IMR-90 (cell line): Measurements from ENCODE around the gene SLCO6A1. TPM values are rescaled to one million over a fixed set of nuclear protein-coding genes. Genes with fewer than 3 reads are reported as not detected.

Experiments
- ATAC-seq: fragments of 200-7000 bp; cut with Tn5 transposase; 2 replicates; pipeline ENCODE4 v1.9.1; 2020; ENCODE audit warnings: low read depth, mild to moderate bottlenecking, moderate library complexity
- BruUV-seq: library from RNA; stranded (reverse); fragments of 400-500 nt; replicated peaks from 2 replicates; lab custom pipeline; 2021; lab: Mats Ljungman, UMichigan
- CTCF ChIA-PET: fragments of 300-600 bp; formaldehyde crosslinking; extraction: SDS; loops from one replicate; lab custom pipeline; 2021; ENCODE audit warnings: antibody characterized with exemption; lab: Yijun Ruan, JAX
- POLR2A ChIA-PET: fragments of 300-600 bp; sonication (Branson Sonifier 250); formaldehyde crosslinking; loops from one replicate; lab custom pipeline; 2022; ENCODE audit warnings: antibody characterized with exemption; ENCODE audit not compliant: unreplicated experiment; lab: Charles Lee
- DNase-seq: peaks from one replicate; pipeline ENCODE4 v3.0.0; 2013
- H2AFZ ChIP-seq: replicated peaks from 2 replicates; pipeline ENCODE3; 2013; ENCODE audit warnings: low read length, mild to moderate bottlenecking; ENCODE audit not compliant: poor library complexity
- H2AK5ac ChIP-seq: 2 replicates; pipeline ENCODE4 v1.6.1; 2013; ENCODE audit warnings: low read depth, low read length, inconsistent platforms
- H2AK9ac ChIP-seq: replicated peaks from 2 replicates; pipeline ENCODE3; 2013; ENCODE audit warnings: mild to moderate bottlenecking, low read depth, low read length, moderate library complexity; ENCODE audit not compliant: poor library complexity
- H2BK120ac ChIP-seq: 2 replicates; pipeline ENCODE4 v1.6.1; 2013; ENCODE audit warnings: low read depth, low read length, inconsistent platforms
- H2BK15ac ChIP-seq: 3 replicates; pipeline ENCODE4 v1.6.1; 2013; ENCODE audit warnings: low read depth, low read length, inconsistent platforms
- H2BK20ac ChIP-seq: 2 replicates; pipeline ENCODE4 v1.6.1; 2013; ENCODE audit warnings: low read depth, mild to moderate bottlenecking, inconsistent platforms, low read length, moderate library complexity
- H2BK5ac ChIP-seq: 2 replicates; pipeline ENCODE4 v1.6.1; 2013; ENCODE audit warnings: mild to moderate bottlenecking, low read depth, low read length, inconsistent platforms; ENCODE audit not compliant: poor library complexity, severe bottlenecking
- H3K14ac ChIP-seq: replicated peaks from 2 replicates; pipeline ENCODE4 v1.6.1; 2013; ENCODE audit warnings: low read depth, low read length, inconsistent platforms
- H3K18ac ChIP-seq: 2 replicates; pipeline ENCODE4 v1.6.1; 2013; ENCODE audit warnings: low read depth, low read length, control low read depth
- H3K23ac ChIP-seq: 2 replicates; pipeline ENCODE4 v1.6.1; 2013; ENCODE audit warnings: low read depth, low read length, inconsistent platforms
- H3K27ac ChIP-seq: 2 replicates; pipeline ENCODE4 v1.5.1; 2013; ENCODE audit warnings: mild to moderate bottlenecking, control low read depth, low read length; ENCODE audit not compliant: insufficient read depth
- H3K27me3 ChIP-seq: 2 replicates; pipeline ENCODE4 v1.6.1; 2013; ENCODE audit warnings: low read length; ENCODE audit not compliant: control insufficient read depth, insufficient read depth
- H3K36me3 ChIP-seq: 2 replicates; pipeline ENCODE4 v1.6.1; 2013; ENCODE audit warnings: low read length, mixed read lengths; ENCODE audit not compliant: control insufficient read depth, insufficient read depth
- H3K4ac ChIP-seq: 2 replicates; pipeline ENCODE4 v1.6.1; 2013; ENCODE audit warnings: low read depth, low read length, inconsistent platforms
- H3K4me1 ChIP-seq: 2 replicates; pipeline ENCODE4 v1.6.1; 2013; ENCODE audit warnings: low read length, mixed read lengths; ENCODE audit not compliant: control insufficient read depth, insufficient read depth
- H3K4me2 ChIP-seq: 2 replicates; pipeline ENCODE4 v1.6.1; 2013; ENCODE audit warnings: low read depth, mild to moderate bottlenecking, control low read depth, low read length, moderate library complexity
- H3K4me3 ChIP-seq: 2 replicates; pipeline ENCODE4 v1.5.1; 2013; ENCODE audit warnings: low read depth, mild to moderate bottlenecking, control low read depth, low read length, moderate library complexity; ENCODE audit not compliant: insufficient read depth
- H3K56ac ChIP-seq: 2 replicates; pipeline ENCODE4 v1.6.1; 2013; ENCODE audit warnings: low read length, inconsistent platforms; ENCODE audit not compliant: insufficient read depth; ENCODE audit errors: extremely low read depth
- H3K79me1 ChIP-seq, 2 experiments: 2 replicates each; pipeline ENCODE4 v1.6.1; 2013; ENCODE audit warnings: low read length in 2 of 2, inconsistent platforms in 1 of 2, low read depth in 1 of 2
- H3K9ac ChIP-seq: 2 replicates; pipeline ENCODE4 v1.6.1; 2013; ENCODE audit warnings: low read depth, low read length, control low read depth
- H3K9me1 ChIP-seq: 2 replicates; pipeline ENCODE4 v1.6.1; 2013; ENCODE audit warnings: low read length, inconsistent platforms; ENCODE audit not compliant: insufficient read depth
- H3K9me3 ChIP-seq: 2 replicates; pipeline ENCODE4 v1.6.1; 2013; ENCODE audit warnings: low read length; ENCODE audit not compliant: control insufficient read depth, insufficient read depth
- H4K20me1 ChIP-seq: 2 replicates; pipeline ENCODE4 v1.6.1; 2013; ENCODE audit warnings: low read length, inconsistent platforms; ENCODE audit not compliant: insufficient read depth
- H4K5ac ChIP-seq: 2 replicates; pipeline ENCODE4 v1.6.1; 2013; ENCODE audit warnings: mild to moderate bottlenecking, low read depth, low read length, control low read depth
- H4K8ac ChIP-seq, 2 experiments: 2 replicates each; pipeline ENCODE4 v1.6.1; 2013; ENCODE audit warnings: low read depth in 2 of 2, low read length in 2 of 2, control low read depth in 1 of 2, inconsistent platforms in 1 of 2
- H4K91ac ChIP-seq: 2 replicates; pipeline ENCODE4 v1.6.1; 2013; ENCODE audit warnings: low read depth, low read length, inconsistent platforms; ENCODE audit not compliant: insufficient read depth
- BHLHE40 ChIP-seq: fragments of 150-350 bp; IDR thresholded peaks from 2 replicates; pipeline ENCODE4 v1.6.1; 2016; ENCODE audit warnings: mild to moderate bottlenecking, low read depth, low read length
- CEBPB ChIP-seq: IDR thresholded peaks from 2 replicates; pipeline ENCODE4 v1.6.1; 2012; ENCODE audit warnings: low read depth, low read length, improper control_type of control experiment
- CHD1 ChIP-seq: IDR thresholded peaks from 2 replicates; pipeline ENCODE4 v1.6.1; 2012; ENCODE audit warnings: low read depth, low read length, improper control_type of control experiment
- CTCF ChIP-seq: conservative IDR thresholded peaks from 2 replicates; pipeline ENCODE4 v1.5.1; 2012; ENCODE audit warnings: mild to moderate bottlenecking, low read depth, low read length, improper control_type of control experiment
- ELK1 ChIP-seq: fragments of 150-350 bp; IDR thresholded peaks from 2 replicates; pipeline ENCODE4 v1.6.1; 2016; ENCODE audit warnings: low read depth, mild to moderate bottlenecking, low read length, moderate library complexity, borderline replicate concordance
- FOS ChIP-seq: fragments of 150-350 bp; IDR thresholded peaks from 2 replicates; pipeline ENCODE4 v1.6.1; 2016; ENCODE audit warnings: low read depth, low read length
- MXI1 ChIP-seq: IDR thresholded peaks from 2 replicates; pipeline ENCODE4 v1.6.1; 2012; ENCODE audit warnings: low read depth, mild to moderate bottlenecking, low read length, moderate library complexity, borderline replicate concordance
- RAD21 ChIP-seq: IDR thresholded peaks from 2 replicates; pipeline ENCODE4 v1.6.1; 2012; ENCODE audit warnings: low read length, improper control_type of control experiment
- RCOR1 ChIP-seq: IDR thresholded peaks from 2 replicates; pipeline ENCODE4 v1.6.1; 2012; ENCODE audit warnings: mild to moderate bottlenecking, low read length, improper control_type of control experiment; ENCODE audit not compliant: insufficient replicate concordance
- RFX5 ChIP-seq: IDR thresholded peaks from 2 replicates; pipeline ENCODE4 v1.8.0; 2012; ENCODE audit warnings: low read depth, mild to moderate bottlenecking, low read length, moderate library complexity
- SMC3 ChIP-seq: fragments of 150-350 bp; IDR thresholded peaks from 2 replicates; pipeline ENCODE4 v1.6.1; 2016; ENCODE audit warnings: low read depth, mild to moderate bottlenecking, antibody characterized with exemption, low read length, moderate library complexity
- USF2 ChIP-seq: fragments of 150-350 bp; IDR thresholded peaks from 2 replicates; pipeline ENCODE4 v1.6.1; 2017; ENCODE audit warnings: mild to moderate bottlenecking, antibody characterized with exemption, low read length, low read depth
- dilution Hi-C: fragments of 300-500 bp; cut with HindIII; formaldehyde crosslinking; loops from one replicate; pipeline ENCODE4 v1.14.3; 2018; ENCODE audit warnings: low sequenced_read_pairs; ENCODE audit not compliant: unreplicated experiment
- in situ Hi-C: fragments of 300-500 bp; cut with MboI; formaldehyde crosslinking; loops from 3 replicates; pipeline ENCODE4 v1.14.3; 2019; ENCODE audit warnings: low sequenced_read_pairs, inconsistent platforms, mixed read lengths
- intact Hi-C: fragments of 100-400 bp; cut with micrococcal nuclease; formaldehyde crosslinking; loops from 2 replicates; pipeline ENCODE4 v1.10.0; 2022
- polyA plus RNA-seq, 3 experiments: library from polyadenylated mRNA; depleted of rRNA; stranded (reverse); fragments of >200 nt; gene quantifications; 2 replicates each; pipeline ENCODE4 v1.2.3, GENCODE V29; 2012; ENCODE audit warnings: low replicate concordance in 1 of 3
- total RNA-seq: library from RNA; depleted of rRNA; stranded (reverse); fragments of >200 nt; gene quantifications from 2 replicates; pipeline ENCODE4 v1.2.3, GENCODE V29; 2012

SLCO6A1 gene
- total and polyA plus RNA-seq, 2 of the 4 experiments (the other 2 are of a cell fraction), result not detected

- intact Hi-C loops (no loop called here), dilution Hi-C loops (no loop called here), in situ Hi-C loops (no loop called here)
- Histone ChIP-seq H3K4me2 (no peak overlapping the region), H3K36me3 (no peaks in the 10 kb centered on the region), H3K9me3 (no peaks in the 10 kb centered on the region), H3K23ac (no peak overlapping the region), H2AK9ac (no peak overlapping the region), H4K91ac (no peak overlapping the region), H3K27ac (no peak overlapping the region), H3K9ac (no peak overlapping the region), H2BK15ac (no peak overlapping the region), H3K14ac (no peak overlapping the region), H3K9me1 (no peaks in the 10 kb centered on the region), H3K79me1 (no peaks in the 10 kb centered on the region), H3K4ac (no peak overlapping the region), H2AFZ (no peak overlapping the region), H2AK5ac (no peak overlapping the region), H2BK120ac (no peak overlapping the region), H3K18ac (no peak overlapping the region), H3K56ac (no peak overlapping the region), H4K8ac (no peak overlapping the region), H3K4me3 (no peak overlapping the region), H3K4me1 (no peaks in the 10 kb centered on the region), H4K20me1 (no peaks in the 10 kb centered on the region), H2BK20ac (no peak overlapping the region), H3K27me3 (no peaks in the 10 kb centered on the region), H4K5ac (no peak overlapping the region), H2BK5ac (no peak overlapping the region)
- DNase-seq (no peak), ATAC-seq (no peak)
- TF ChIP-seq ELK1 (no peak), RCOR1 (no peak), CHD1 (no peak), CTCF (no peak), SMC3 (no peak), CEBPB (no peak), MXI1 (no peak), FOS (no peak), RFX5 (no peak), RAD21 (no peak), USF2 (no peak), BHLHE40 (no peak)
- no TSS peak for BruUV-seq
- CTCF ChIA-PET, result no interaction called here
- POLR2A ChIA-PET, result no interaction called here
Observed at GRCh38 chr5:102529031-102529430, 30.2 kb upstream of the SLCO6A1 start.
